ENCODE measurements around the gene SLC35F4.
"Not testable (repeated sequence)": the region's sequence is repeated elsewhere in the genome, so short reads cannot be mapped to it uniquely, and the experiment has no call there.

Gene SLC35F4

DNA sequence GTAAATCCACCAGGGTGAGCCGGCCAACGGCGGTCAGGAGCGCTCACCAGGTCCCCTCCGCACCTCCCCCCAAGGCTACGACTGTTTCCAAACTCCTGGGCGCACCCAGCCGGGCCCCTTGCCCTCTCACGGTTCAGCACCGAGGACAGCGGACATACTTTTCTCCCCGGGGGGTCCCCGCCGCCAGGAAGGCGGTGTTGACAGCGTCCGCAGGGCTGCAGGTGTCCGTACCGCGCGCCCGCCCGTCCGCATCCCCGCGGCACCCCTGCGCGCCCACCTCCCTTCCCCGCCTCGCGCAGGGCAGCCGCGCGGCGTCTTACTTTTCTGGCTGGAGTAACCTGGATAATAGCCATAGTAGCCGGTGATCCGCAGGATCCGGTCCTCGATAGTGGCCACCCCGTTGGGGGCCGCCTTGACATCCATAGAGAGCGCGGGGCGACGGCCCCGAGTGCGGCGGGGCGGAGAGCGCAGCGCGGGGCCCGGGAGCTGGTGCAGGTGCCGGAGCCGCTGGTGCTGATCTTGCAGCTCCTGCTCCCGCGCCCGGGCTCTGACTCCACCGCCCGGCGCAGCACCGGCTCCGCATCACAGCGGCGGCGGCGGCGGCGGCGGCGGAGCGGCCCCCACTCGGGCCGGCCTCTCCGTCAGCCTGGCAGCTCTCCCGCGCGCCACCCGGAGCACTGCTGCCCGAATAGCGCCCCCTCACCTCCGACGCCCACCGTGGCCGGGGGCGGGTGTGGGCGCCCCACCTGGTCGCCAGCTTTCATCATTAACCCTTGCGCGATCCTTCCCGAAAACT lies at the start of gene SLC35F4:
Gene SLC35F4 (minus strand): TSS at position 690 of the 796 bp plus-strand sequence.
- DNase-seq = peak; percentile 49

DNA sequence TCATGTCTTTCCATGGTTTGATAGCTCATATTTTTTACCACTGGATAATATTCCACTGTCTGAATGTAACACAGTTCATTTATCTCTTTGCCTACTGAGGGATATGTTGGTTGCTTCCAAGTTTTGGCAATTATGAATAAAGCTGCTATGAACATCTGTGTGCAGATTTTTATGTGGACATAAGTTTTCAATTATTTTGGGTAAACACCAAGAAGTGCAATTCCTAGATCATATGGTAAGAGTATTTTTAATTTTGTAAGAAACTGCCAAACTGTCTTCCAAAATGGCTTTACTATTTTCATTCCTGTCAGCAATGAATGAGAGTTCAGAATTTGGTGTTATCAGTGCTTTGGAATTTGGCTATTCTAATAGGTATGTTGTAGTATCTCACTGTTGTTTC lies 43.7 kb upstream of the SLC35F4 start:
- DNase-seq = no peak

DNA sequence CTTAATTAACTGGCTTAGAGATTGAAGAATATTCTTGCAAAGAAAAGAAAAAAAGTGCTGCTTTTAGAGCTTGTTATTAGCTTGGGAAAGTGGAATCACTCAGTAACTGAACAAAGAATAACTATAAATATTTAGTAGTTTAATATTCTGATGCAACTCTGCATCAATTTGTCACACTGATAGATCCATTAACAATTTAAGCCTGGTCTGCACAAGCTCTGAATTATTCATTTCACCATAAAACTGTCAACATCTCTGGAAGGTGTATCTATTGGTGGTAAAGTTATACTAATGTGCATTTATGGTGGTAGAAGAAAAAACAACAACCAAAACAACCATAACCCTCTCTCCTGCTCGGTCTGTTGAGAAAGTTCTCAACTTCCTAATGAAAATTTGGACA lies 38.1 kb upstream of the SLC35F4 start:
- DNase-seq = no peak

DNA sequence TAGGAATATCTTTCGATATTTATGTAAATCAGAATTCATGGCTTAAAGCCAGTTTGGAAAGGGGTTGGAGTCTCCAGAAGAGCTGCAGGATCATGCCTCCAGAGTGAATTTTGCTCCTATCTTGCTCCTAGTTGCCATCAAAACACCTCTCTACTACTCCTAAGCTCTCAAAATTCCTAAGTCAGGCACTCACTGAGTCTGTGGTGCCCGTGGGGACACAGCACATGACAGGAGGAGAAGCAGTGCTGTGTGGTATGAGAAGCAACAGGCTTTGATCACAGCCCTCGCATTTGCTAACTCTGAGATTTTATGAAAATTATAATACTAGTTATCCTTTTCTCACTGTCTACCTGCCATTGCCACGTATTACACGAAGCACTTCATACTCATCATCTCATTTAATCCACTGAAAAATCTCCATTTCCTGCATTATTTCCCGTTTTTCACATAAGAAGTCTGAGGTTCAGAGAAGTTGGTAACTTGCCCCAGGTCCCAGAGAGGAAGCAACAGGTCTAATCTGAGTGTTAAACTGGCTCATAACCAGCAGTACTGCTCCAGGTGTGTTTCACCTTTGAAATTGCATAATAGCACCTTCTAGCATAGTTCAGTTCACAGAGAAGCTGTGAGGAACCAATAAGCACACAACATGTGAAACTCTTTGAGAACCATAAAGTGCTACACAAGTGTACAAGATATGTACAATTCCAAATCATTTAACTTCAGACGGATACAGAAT lies 33.1 kb upstream of the SLC35F4 start:
- DNase-seq = no peak

DNA sequence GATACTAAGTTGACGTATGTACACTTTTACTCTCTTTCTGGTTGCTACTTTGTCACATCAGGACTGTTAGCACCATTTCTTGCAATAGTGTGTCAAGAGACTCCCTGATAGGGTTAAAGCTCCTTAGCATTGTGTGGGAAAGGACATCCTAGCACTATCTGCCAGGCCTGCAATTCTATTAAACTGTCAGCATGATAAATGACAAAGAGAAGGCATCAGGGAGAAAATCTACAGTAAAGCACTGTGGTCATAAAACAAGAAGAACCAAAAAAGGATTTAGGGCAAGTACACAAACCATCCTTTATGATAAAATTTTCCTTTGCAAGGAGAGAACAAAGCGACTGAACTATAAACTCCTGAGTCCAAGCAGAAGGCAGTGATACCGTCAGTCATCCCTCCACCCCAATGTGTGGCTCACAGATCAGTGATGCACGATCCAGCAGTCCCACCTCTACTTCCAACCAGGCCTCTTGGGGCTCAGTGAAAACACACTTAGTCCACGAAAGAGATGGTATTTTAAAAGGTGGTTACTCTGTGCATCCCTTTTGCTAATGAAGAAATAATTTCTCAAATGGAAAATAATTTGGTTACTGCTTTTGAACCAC lies 31.4 kb upstream of the SLC35F4 start:
- DNase-seq = no peak

DNA sequence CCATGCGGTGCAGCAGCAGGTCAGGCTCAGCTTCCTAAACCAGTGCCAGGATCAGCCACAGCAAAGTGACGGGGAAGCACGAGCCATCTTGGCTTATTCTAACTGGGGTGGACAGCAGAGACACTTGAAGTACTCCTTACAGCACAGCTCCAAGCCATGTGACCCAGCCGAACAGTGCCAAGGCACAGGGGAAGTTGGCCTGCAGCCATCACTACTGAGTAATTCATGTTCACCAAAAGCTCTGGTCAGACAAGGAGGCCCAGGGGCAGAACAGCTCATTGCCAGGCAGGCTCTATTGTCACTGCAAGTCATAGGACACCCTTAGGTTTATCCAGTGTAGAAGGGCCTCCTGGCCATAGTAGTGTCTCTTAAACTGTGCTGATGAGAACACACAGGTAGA lies 23.4 kb upstream of the SLC35F4 start:
- no peak for DNase-seq

DNA sequence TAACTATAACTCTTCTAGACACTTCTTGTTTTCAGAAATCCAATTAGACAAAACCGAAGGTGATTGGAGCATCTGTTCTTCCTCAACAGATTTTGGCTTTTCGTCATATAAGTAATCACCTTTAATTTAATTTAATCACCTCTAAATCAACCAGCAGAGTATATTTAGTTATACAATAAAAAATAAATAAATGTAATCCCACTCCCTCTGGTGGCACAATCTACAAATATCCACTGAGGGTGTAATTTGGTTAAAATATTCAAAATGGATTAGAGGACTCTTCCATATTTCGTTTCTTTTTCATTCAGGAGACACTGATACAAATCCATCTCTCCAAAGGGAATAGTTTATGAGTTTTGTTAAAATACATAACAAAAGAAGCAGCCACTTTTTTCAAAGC lies 18.3 kb upstream of the SLC35F4 start:
- no peak for DNase-seq

DNA sequence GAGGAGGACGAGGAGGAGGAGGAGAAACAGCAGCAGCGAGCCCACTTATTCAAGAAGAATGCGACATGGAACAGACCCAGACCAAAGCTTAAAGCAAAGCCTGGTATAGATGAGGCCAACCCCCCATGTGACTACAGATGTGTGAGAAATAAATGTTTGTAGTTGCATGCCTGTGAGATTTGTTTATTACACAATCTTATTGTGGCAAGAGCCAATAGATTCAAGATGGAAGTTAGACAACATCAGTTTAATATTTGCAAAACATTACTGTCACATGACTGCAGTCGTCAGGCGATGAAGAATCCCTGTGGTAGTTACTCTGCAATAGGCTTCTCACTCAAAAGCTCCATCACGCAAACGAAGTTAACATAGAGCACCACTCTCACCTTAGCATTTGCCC lies 17.2 kb upstream of the SLC35F4 start:
- no peak for DNase-seq

DNA sequence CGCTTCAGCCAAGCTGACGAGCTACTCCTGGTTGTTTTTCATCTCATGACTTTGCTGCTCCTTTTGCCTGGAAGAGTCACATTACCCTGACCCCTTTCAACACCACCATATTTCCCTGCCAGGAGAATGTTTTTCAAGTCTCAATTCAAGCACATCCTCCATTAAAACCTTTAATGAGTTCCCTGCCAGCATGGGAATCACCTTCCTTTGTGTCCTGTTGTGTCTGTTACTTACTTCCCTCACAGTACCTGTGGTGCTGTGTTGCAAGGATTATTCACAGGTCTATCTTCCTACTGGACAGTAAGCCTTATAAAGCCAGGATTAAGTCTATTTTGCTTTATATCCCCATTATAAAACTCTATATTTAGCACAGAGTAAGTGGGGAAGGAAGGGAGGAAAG lies 13.6 kb upstream of the SLC35F4 start:
- no peak for DNase-seq

DNA sequence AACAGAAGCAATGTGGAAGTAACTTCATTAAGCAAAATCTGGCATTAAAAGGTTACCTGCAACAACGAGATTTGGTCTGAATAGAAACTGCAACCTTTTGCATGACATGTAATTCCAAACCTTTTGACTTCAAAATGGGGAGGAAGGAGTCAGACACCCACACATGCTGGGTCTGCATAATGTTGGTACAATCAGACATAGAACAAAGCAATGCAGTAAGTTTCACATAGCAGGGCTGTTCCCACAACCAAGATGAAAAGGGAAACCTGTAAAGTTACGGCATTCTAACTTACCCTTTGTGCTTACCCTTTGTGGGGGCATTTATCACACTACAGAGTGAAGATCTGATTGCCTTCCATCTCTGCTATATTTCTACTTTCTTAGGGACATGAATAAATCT lies 10.1 kb upstream of the SLC35F4 start:
- DNase-seq = no peak

DNA sequence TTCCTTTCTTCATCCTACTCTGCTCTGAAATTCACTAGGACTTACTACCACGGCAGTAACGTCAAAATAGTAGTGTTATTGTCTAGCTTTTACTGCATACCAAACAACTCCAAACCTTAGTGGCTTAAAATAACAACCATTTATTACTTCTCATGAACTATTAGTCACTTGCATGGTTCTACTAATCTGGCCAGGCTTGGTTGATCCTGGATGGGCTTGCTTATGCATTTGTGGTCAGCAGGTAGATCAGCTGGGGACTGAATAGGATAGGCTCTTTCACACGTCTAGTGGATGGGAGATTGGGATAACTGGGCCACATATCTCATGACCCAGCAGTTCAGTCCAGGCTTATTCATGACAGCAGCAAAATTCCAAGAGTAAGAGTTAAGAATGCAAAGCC lies 9.4 kb upstream of the SLC35F4 start:
- no peak for DNase-seq

DNA sequence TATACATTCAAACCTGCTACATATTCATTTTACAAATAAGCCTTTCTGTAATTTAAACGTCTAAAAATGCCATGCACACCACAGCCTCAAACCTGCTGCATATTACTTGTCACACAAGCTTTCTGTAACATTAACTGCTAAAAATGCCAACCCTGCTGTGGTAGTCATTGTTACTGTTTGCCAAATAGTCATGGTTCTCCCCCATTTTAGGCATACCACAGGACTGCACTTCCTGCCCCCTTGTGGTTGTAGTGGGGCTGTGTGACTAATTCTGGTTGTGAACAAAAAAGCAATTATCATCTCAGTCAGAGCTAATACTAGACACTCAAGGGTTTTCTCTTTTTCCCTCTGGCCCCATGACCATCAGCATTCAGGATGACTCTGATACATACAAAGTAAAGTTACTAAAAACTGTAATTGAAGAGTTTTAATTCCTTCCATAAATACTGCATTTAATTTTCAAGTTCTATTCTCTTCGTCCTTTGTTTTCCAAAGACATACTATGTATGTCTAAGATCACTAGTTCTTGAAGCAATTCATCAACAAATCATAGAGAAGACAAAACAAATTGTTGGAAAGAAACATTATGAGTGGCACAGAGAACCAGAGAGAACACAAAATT lies 5.7 kb upstream of the SLC35F4 start:
- no peak for DNase-seq

DNA sequence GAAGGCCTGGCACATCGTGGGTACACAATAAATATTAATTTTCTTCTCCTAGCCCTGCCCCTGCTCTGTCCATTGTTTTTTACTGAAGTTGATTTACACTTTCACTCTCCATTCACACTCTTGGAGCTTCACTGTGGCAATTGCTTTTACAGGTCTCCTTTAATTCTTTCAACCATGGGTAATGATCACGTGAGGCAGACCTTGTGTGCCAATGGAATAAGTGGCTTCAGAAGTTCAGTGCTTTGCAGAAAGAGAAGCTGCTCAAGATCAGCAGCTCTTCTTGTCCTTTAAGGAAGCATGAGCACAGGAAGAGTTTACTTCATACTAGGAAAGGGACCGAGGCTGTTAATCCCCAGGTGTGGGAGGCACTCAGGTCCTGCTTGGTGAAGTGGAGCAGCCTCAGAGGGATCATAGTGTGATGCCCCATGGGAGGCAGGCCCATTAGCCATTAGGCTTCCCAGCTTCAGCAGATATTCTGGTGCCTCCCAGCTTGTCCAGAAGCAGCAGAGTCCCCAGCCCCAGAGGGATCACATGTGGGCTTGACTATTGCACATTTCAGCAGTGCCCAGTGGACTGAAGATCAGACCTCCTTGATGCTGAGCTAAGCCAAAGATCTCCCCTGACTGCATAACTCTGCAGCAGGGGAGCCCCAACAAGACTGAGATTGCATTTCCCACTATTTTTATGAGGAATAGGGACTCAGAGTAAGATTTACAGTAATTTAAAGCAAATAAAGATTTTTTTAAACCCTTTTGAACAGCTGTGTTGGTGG lies 5.0 kb upstream of the SLC35F4 start:
- DNase-seq = no peak

DNA sequence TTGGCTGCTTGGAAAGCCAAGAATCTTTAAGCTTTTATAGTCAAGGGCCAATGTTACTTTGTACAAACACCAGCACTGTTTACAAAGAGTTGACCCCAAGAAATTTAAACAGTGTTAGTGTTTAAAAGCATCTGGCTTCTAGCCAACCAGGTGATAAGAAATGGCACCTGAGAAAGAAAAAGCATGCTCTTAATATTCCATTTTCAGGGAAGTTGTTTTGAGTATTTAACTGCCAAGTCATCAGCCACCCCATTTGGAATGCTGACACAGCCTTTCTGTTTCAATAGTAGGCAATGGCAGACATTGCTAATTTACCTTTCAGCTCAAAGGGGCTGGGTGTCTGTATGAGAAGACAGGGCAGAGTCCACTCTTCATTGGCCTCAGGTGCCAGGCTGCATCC lies 3.7 kb upstream of the SLC35F4 start:
- DNase-seq = no peak

DNA sequence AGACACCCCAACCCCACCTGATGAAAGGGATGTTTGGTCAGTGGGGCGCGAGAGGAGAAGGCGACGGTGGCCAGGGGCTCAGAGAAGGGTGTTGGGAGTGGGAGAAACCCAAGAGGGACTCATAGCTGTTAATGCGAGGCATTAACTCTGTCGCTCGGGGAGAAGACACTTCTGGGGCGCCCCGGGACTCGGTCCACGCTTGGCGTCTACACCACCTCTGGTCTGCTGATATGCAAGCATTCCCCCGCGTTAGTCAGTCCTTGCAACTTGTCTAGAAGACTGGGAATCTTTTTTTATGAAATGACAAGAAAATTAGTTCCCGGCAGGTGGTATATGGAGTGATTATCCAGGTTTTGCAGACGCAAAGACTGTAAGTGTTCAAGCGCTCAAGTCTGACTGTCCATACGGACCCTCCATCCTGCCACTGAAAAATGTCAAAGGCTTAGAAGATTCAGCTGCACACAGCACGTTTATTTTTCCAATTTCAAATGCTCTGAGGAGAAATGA lies 360 bp upstream of the SLC35F4 start:
- no peak for DNase-seq

DNA sequence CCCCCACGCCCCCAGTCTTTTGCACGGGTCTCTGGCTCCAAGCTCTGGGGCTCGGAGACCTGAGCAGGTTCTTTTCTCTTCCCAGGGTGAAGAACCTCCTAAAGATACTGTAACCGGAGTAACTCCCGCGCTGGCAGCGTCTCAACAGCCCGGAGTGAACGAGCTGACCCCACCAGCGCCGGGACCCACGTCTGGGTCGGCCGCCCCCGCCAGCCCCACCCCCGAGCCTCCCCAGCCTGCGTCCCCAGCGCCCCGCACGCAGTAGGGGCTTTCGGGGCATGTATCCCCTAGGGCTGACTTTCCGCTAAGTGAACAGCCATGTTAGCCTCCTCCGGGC lies 858 bp downstream of the SLC35F4 start:
- DNase-seq = no peak

DNA sequence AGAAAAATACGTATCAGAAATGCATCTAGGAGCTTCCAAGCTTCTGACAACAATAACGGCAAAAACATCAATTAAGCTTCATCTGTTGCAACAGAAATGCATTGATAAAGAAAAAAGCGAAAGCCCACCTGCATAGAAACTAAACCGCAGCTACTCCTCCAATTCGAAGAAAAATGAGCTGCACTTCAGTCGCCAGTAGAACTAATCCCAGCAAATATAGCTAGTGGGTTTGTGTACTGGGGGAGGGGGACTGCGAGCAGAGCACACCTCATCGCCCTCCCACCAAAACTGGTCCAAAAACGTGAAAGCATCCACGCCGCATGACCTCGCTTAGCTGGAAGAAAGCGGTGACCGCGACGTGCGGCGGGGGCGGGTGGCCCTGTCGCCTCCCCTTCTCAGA lies 1.2 kb downstream of the SLC35F4 start:
- DNase-seq = no peak

DNA sequence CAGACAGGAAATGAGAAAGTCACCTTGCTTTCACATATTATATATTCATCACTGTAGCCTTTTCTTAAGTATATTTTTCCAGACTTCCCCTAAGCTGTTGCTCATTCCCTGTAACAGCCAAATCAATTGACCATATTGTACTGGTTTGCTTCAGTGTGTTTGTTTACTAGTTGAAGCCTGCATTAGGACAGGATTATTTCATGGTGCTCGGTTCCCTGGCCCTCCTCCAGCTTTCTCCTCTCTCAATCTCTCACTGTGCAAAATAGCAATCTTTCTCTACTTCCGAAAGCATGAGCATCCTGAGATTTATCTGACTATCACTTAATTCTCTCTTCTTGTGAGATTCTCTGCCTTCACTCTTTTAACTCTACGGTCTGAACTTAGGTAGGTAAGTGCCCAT lies 2.4 kb downstream of the SLC35F4 start:
- DNase-seq = no peak

DNA sequence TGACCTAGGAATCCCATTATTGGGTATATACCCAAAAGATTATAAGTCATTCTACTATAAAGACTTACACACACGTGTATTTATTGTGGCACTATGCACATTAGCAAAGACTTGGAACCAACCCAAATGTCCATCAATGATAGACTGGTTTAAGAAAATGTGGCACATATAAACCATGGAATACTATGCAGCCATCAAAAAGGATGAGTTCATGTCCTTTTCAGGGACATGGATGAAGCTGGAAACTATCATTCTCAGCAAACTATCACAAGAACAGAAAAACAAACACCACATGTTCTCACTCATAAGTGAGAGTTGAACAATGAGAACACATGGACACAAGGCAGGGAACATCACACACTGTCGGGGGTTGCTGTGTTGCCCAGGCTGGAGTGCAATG lies 10.2 kb downstream of the SLC35F4 start:
- not testable (repeated sequence) for DNase-seq

DNA sequence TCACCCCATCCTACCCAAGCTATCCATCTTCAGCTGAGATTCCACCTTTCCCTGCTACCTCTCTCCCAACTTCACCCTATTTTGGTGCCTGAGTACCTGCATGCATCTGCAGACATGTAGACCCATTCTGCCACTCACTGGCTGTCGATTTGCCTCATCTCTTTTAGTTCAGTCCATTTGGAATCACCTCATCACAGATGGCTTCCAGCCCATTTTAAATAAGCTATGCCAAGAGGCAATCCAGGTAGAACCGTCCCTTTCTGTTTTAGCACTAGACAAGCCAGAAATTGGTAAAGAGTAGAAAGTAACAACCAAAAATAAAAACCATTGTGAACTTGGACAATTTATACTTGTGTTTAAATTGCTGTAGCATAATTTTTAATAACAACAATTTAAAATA lies 11.3 kb downstream of the SLC35F4 start:
- DNase-seq = no peak

DNA sequence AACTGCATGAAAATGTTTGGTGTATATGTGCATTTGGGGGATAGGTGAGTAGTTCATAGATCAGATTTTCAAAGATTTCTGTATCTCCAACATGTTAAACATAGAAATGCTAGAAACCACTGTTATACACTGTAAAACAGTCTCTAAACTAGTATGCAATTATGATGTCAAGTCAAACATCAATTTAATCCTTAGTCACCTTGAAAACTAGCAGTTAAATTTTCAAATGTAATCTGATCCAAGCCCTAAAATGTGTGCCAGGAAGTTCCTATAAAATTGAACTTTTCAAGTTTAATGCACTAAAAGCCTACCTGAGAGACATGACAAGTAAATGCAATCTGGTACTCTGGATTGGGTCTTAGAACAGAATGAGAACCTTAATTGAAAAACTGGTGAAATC lies 14.5 kb downstream of the SLC35F4 start:
- no peak for DNase-seq

DNA sequence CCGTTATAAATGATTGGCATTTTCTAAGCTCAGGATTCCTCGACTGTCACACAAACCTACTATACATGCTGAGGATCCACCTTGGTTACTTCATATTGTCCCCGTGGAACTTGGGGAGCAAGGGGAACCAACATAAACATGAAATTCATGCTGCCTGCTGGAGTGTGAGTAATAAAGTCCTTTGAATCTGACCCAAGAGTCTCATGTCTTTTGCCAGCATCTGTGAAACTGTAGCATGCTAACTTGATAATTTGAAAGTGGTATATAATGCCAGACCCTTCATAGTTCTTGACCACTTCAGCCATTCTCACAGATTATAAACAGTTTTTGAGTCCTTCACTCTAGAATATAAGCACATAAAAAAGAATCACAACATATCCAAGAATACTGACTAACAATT lies 17.1 kb downstream of the SLC35F4 start:
- DNase-seq = no peak

DNA sequence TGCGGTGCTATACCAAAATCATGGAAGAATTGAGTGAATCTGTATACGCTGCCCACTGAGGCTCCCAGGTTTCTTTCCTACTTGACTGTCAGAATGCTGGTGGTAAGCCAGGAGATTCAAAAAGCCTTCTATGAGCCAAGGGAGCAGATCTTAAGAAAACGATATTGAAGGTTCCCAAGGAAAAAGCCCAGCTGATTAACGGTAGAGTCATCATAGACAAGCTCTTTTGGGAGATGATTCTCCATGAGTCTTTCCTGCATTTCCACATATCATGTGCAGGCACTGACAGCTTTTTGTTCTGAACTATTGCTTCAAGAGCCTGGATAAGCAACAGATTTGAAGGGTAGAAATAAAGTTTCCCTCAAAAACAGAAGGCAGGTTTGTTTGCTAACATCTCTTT lies 17.5 kb downstream of the SLC35F4 start:
- no peak for DNase-seq

Measured in NCI-H2171 (cell line).